BLaER1 treated with 17β-estradiol and CSF1 and Interleukin-3, amounts not matched to agents 10 nM and 100 nM (cell line): ENCODE data around the gene WNT7A.
A peak's percentile ranks its signal among the peaks of the same experiment; 100 is the strongest.
"Not testable (repeated sequence)": the region's sequence is repeated elsewhere in the genome, so short reads cannot be mapped to it uniquely, and the experiment has no call there.

Source experiments
- H3K27ac ChIP-seq, 11 experiments: shearing (Covaris generic); formaldehyde crosslinking; 2 replicates each; pipeline ENCODE4 v1.8.1; 2022
- H3K27me3 ChIP-seq, 11 experiments: shearing (Covaris generic); formaldehyde crosslinking; 2 replicates each; pipeline ENCODE4 v1.8.1; 2022
- H3K36me3 ChIP-seq, 11 experiments: shearing (Covaris generic); formaldehyde crosslinking; 2 replicates each; pipeline ENCODE4 v1.8.1; 2022
- H3K4me1 ChIP-seq, 10 experiments: shearing (Covaris generic); formaldehyde crosslinking; 2 replicates each; pipeline ENCODE4 v1.8.1; 2022
- H3K4me2 ChIP-seq, 11 experiments: shearing (Covaris generic); formaldehyde crosslinking; 2 replicates each; pipeline ENCODE4 v1.8.1; 2022
- H3K4me3 ChIP-seq, 10 experiments: shearing (Covaris generic); formaldehyde crosslinking; 2 replicates each; pipeline ENCODE4 v1.8.1; 2022
- H3K9ac ChIP-seq, 11 experiments: shearing (Covaris generic); formaldehyde crosslinking; 2 replicates each; pipeline ENCODE4 v1.8.1; 2022
- H3K9me3 ChIP-seq, 11 experiments: shearing (Covaris generic); formaldehyde crosslinking; replicated peaks in 1 of 11; 2 replicates each; pipeline ENCODE4 v1.8.1; 2022
- H4K20me1 ChIP-seq, 11 experiments: shearing (Covaris generic); formaldehyde crosslinking; 2 replicates each; pipeline ENCODE4 v1.8.1; 2022
- Cebpa-rat ChIP-seq, 11 experiments: shearing (Covaris generic); IDR thresholded peaks; 2 replicates each; pipeline ENCODE4 v1.8.1; 2022

The WNT7A gene

DNA sequence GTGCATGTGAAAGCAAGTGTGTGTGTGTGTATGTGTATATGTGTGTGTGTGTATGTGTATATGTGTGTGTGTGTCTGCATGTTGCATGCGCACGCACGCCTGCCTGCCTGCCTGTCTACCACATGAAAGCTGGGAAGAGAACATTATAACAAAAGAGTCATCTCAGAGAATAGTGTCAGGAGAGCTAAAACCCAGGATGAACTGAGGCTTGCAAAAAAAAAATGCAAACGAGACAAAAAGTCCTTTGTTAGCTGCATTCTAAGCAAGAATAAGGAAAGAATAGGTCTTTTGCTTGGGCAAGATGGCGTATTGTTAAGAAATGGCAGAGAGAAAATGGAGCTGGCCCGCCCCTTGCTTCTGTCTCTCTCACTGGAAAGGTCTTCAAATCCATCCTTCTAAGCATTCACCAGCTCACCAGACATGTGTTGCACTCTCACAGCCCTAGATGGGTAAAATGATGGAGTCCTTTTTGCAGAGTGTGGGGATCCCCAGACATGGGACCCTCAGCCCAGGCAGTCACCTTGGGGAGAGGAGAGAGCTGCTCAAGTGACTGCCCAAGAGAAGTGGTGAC, 16.4 kb downstream of the WNT7A start:
- H3K9ac ChIP-seq: no peak overlapping the region
- no peaks in the 10 kb centered on the region for H3K36me3 ChIP-seq
- peaks cover 0 to 4% (median 0%) of the 10 kb centered on the region in 11 experiments; a peak in 2 of 22 replicates for H4K20me1 ChIP-seq
- H3K4me3 ChIP-seq: no peak overlapping the region
- no peaks in the 10 kb centered on the region for H3K9me3 ChIP-seq
- no peak for TF ChIP-seq Cebpa-rat (IDR thresholded peaks at IDR 0.05)
- H3K27ac ChIP-seq: no peak overlapping the region
- H3K4me1 ChIP-seq: peaks cover 0 to 20% (median 10%) of the 10 kb centered on the region in 10 experiments; a peak in 10 of 20 replicates
- no peaks in the 10 kb centered on the region for H3K27me3 ChIP-seq
- H3K4me2 ChIP-seq: no peak overlapping the region

DNA sequence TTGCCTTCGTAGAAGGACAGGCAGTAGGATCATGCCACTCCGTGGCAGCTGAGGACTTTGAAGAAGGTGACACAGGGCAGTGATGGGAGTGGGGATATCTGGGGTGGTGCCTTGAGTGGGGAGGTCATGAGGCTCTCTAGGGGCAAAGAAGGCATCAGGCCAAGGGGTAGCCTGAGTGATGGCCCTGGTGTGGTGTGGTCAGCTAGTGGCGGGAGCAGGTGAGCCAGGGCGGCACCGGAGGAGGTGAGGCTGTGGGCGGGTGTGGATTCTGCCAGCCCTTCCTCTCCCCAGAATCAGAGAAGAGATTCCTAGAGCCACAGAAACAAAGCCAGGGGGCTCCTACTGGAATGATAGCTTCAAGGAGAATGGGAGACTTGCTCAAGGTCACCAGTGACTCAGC, 18.4 kb downstream of the WNT7A start:
- H3K27me3 ChIP-seq: no peaks in the 10 kb centered on the region
- H3K36me3 ChIP-seq: no peaks in the 10 kb centered on the region
- no peaks in the 10 kb centered on the region for H3K9me3 ChIP-seq
- peaks cover 0 to 16% (median 8%) of the 10 kb centered on the region in 10 experiments; a peak in 10 of 20 replicates for H3K4me1 ChIP-seq
- no peak overlapping the region for H3K9ac ChIP-seq
- peaks cover 0 to 4% (median 0%) of the 10 kb centered on the region in 11 experiments; a peak in 2 of 22 replicates for H4K20me1 ChIP-seq
- H3K27ac ChIP-seq: no peak overlapping the region
- no peak for TF ChIP-seq Cebpa-rat (IDR thresholded peaks at IDR 0.05)
- no peak overlapping the region for H3K4me2 ChIP-seq
- no peak overlapping the region for H3K4me3 ChIP-seq

DNA sequence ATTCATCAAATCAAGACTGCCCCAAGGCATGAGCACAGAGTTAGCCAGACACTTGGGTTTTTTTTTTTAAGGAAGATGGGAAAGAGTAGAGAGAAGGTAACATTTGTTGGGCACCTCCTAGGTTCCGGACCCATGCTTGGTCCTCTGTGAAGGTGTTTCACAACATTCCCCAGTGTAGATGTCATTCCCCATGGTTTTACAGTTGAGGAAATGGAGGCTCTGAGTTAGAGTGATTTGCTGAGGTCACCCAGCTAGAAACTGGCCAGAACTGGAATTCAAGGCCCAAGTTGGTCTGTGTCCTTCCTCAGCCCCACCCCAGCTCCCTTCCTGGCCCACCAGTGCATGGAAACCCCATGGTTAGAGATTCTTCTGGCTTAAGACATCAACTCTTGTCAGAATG, 19.9 kb downstream of the WNT7A start:
- H3K9ac ChIP-seq: no peak overlapping the region
- H3K4me3 ChIP-seq: no peak overlapping the region
- H3K27ac ChIP-seq: no peak overlapping the region
- no peaks in the 10 kb centered on the region for H3K27me3 ChIP-seq
- no peaks in the 10 kb centered on the region for H3K36me3 ChIP-seq
- H3K4me2 ChIP-seq: no peak overlapping the region
- peaks cover 0 to 4% (median 0%) of the 10 kb centered on the region in 11 experiments; a peak in 3 of 22 replicates for H4K20me1 ChIP-seq
- peaks cover 0 to 9% (median 6%) of the 10 kb centered on the region in 10 experiments; a peak in 7 of 20 replicates for H3K4me1 ChIP-seq
- H3K9me3 ChIP-seq: no peaks in the 10 kb centered on the region
- no peak for TF ChIP-seq Cebpa-rat (IDR thresholded peaks at IDR 0.05)

DNA sequence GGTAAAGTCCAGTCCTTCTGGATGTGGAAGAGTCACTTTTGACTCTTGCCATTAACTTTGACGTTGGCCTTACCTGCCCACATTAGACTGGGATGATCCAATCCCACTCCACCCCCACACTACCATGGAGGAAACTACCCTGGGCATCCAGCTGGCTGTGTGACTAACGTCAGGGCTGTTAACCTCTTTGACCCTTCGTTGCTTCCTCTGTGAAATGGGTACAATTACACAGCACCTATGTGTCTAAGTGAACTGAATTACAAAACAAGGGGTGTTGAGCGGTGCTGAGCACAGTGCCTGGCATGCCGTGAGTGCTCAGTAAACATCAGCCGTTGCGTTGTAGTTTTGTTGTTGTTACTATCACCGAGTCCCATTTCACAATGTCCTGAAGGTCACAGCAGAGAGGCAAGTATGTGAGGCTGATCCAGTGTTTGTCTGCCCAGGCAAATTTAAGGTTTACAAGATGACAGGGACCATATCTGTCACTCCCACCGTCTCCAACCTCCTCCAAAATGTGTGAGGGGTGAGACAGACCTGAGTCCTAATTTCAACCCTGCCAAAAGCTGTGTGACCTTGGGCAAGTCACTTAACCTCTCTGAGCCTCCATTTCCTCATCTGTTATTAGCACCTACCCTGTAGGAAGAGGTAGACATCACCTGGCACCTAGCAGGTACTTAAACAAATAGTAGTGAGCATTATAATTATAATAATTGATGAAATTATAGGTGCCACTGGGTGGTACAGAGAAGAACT, 20.9 kb downstream of the WNT7A start:
- no peak overlapping the region for H3K9ac ChIP-seq

DNA sequence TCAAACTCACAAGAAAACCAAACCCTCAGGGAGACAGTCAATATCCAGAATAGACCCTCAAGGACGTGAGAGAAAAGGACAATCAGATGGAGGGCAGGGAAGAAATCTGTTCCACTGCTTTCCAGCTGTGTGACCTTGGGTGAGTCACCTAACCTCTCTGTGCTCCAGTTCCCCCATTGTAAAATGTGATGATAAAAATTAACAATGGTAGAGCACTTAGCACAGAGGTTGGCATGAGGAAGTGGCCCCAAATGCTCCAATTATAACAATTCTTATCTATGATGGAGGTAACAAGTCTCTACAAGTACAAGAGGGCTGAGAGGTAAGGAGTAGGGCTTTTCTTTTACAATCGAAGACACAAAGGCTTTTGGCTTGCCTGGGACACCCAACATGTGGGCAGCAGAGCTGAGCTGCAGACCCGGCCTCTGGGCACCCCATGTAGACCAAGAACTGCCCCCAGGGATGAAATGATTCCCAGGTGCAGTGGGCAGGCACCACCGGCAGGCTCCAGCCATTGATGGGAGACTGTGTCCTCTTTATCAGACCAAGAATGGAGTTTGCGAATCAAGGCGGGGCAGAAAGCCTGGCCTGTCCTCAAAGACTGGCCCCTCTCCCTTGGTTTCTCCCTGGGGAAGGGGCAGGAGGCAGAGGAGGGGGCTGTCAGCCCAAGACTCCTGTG, 22.0 kb downstream of the WNT7A start:
- Histone ChIP-seq H3K4me2 (no peak overlapping the region), H3K9me3 (no peaks in the 10 kb centered on the region), H3K27me3 (no peaks in the 10 kb centered on the region), H4K20me1 (peaks cover 0 to 6% (median 0%) of the 10 kb centered on the region in 11 experiments; a peak in 3 of 22 replicates), H3K27ac (no peak overlapping the region), H3K36me3 (no peaks in the 10 kb centered on the region), H3K4me1 (peaks cover 0 to 22% (median 17%) of the 10 kb centered on the region in 10 experiments; a peak in 15 of 20 replicates), H3K4me3 (no peak overlapping the region), H3K9ac (no peak overlapping the region)
- no peak for TF ChIP-seq Cebpa-rat (IDR thresholded peaks at IDR 0.05)

More for the DNA sequence above, 20.9 kb downstream of the WNT7A start:
- Histone ChIP-seq H3K36me3 (no peaks in the 10 kb centered on the region), H3K4me3 (no peak overlapping the region), H3K4me2 (no peak overlapping the region), H4K20me1 (peaks cover 0 to 6% (median 0%) of the 10 kb centered on the region in 11 experiments; a peak in 3 of 22 replicates), H3K4me1 (peaks cover 0 to 12% (median 8%) of the 10 kb centered on the region in 10 experiments; a peak in 13 of 20 replicates), H3K9me3 (no peaks in the 10 kb centered on the region), H3K27ac (no peak overlapping the region), H3K27me3 (no peaks in the 10 kb centered on the region)
- TF ChIP-seq Cebpa-rat (IDR thresholded peaks at IDR 0.05): no peak

DNA sequence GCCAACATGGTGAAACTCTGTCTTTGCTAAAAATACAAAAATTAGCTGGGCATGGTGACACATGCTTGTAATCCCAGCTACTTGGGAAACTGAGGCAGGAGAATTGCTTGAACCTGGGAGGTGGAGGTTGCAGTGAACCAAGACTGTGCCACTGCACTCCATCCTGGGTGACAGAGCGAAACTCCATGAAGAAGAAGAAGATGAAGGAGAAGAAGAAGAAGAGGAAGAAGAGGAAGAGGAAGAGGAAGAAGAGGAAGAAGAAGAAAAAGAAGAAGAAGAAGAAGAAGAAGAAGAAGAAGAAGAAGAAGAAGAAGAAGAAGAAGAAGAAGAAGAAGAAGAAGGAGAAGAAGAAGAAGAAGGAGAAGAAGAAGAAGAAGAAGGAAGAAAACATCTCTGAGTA, 23.2 kb downstream of the WNT7A start:
- H3K27ac ChIP-seq, H3K4me3 ChIP-seq, H3K4me2 ChIP-seq, H4K20me1 ChIP-seq, H3K36me3 ChIP-seq, H3K27me3 ChIP-seq, H3K9ac ChIP-seq, H3K9me3 ChIP-seq: not testable (repeated sequence)
- peaks cover 0 to 30% (median 20%) of the 10 kb centered on the region in 10 experiments; a peak in 17 of 20 replicates for H3K4me1 ChIP-seq

DNA sequence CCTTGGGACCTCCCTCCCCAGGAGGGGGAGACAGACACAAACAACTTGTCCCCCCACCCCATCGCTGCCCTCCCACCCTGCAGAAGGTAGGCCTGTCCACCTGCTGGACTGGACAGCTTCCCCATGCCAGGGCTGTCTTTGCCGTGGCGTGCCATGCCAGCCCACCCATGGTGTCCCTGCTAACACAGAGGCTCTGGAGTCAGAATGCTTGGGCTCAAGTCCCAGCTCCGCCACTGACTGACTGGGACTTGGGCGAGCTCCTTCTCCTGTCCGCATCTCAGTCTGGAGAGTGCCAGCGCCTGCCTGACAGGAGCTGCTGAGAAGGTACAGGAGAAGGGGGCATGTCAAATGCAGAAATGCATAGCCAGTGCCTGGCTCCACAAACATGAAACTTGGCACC, 23.9 kb downstream of the WNT7A start:
- no peaks in the 10 kb centered on the region for H3K27me3 ChIP-seq
- H4K20me1 ChIP-seq: peaks cover 0 to 6% (median 0%) of the 10 kb centered on the region in 11 experiments; a peak in 2 of 22 replicates
- H3K4me1 ChIP-seq: peaks cover 0 to 30% (median 22%) of the 10 kb centered on the region in 10 experiments; a peak in 17 of 20 replicates
- TF ChIP-seq Cebpa-rat (IDR thresholded peaks at IDR 0.05): no peak
- H3K4me3 ChIP-seq: no peak overlapping the region
- H3K4me2 ChIP-seq: no peak overlapping the region
- H3K36me3 ChIP-seq: no peaks in the 10 kb centered on the region
- H3K9ac ChIP-seq: no peak overlapping the region
- no peaks in the 10 kb centered on the region for H3K9me3 ChIP-seq
- H3K27ac ChIP-seq: no peak overlapping the region

DNA sequence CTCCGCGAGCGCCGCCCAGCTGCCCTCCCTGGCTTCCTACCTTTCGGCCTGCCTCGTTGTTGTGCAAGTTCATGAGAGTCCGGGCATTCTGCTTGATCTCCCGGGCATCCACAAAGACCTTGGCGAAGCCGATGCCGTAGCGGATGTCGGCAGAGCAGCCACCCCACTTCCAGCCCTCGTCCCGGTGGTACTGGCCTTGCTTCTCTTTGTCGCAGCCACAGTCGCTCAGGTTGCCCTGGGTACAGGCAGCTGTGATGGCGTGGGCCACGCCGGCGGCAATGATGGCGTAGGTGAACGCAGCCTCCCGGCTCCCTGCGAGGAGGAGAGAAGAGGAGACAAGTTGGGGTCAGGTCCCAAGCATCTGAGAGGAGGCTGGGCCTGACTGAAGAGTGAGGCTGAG, 25.4 kb downstream of the WNT7A start:
- no peak overlapping the region for H3K27ac ChIP-seq
- no peaks in the 10 kb centered on the region for H3K36me3 ChIP-seq
- H3K4me1 ChIP-seq: peaks cover 0 to 30% (median 22%) of the 10 kb centered on the region in 10 experiments; a peak in 17 of 20 replicates
- H3K4me2 ChIP-seq: no peak overlapping the region
- no peak overlapping the region for H3K9ac ChIP-seq
- H3K4me3 ChIP-seq: no peak overlapping the region
- no peaks in the 10 kb centered on the region for H3K9me3 ChIP-seq
- no peaks in the 10 kb centered on the region for H3K27me3 ChIP-seq
- peaks cover 0 to 6% (median 0%) of the 10 kb centered on the region in 11 experiments; a peak in 2 of 22 replicates for H4K20me1 ChIP-seq
- no peak for TF ChIP-seq Cebpa-rat (IDR thresholded peaks at IDR 0.05)

DNA sequence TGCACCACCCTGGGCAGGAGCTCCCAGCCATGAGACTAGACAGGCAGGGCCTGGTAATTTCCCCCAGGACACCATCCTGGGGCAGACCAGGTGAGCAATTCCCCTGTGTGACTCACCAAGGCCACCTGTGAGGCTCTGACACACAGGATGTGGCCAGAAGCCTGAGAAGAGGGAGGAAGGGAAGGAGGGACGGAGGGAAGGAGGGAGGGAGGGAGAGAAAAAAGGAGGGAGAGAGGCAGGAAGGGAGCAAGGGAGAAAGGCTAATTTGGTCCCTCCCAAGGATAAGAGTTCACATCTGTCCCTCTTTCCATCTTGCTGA, 25.9 kb downstream of the WNT7A start:
- Histone ChIP-seq H4K20me1 (peaks cover 0 to 6% (median 0%) of the 10 kb centered on the region in 11 experiments; a peak in 2 of 22 replicates), H3K27ac (no peak overlapping the region), H3K4me1 (peaks cover 0 to 30% (median 22%) of the 10 kb centered on the region in 10 experiments; a peak in 17 of 20 replicates), H3K4me3 (no peak overlapping the region), H3K9me3 (no peaks in the 10 kb centered on the region), H3K36me3 (no peaks in the 10 kb centered on the region), H3K4me2 (peak overlapping the region in 8 of 11 experiments; percentile 5 to 51 (median 34); a peak in 15 of 22 replicates), H3K27me3 (no peaks in the 10 kb centered on the region), H3K9ac (no peak overlapping the region)
- TF ChIP-seq Cebpa-rat (IDR thresholded peaks at IDR 0.05): no peak
